Gastrocnemius medialis (tissue), 4 donors: Measurements from ENCODE around the gene SUCLG2. TPM values are rescaled to one million over a fixed set of nuclear protein-coding genes. Genes with fewer than 3 reads are reported as not detected.

Experiments used
- ATAC-seq, 2 donors: fragments of 150-250 bp; one replicate each; pipeline ENCODE4 v1.9.1; 2016
- DNase-seq, 2 donors: peaks; one replicate each; pipeline ENCODE4 v3.0.0-alpha.2; 2019
- H3K27ac ChIP-seq, 4 donors: fragments of 200-600 bp; sonication (generic); 1 replicate in 1 of 4; 2 replicates in 3 of 4; pipeline ENCODE4 v1.5.1; 2016 to 2018; ENCODE audit warnings: mild to moderate bottlenecking in 2 of 4, moderate library complexity in 1 of 4
- H3K27me3 ChIP-seq, 3 donors: fragments of 200-600 bp; sonication (generic) in 2 of 3; 1 replicate in 1 of 3; 2 replicates in 2 of 3; pipeline versions ENCODE4 v1.5.1 to v1.6.0; 2016 to 2019; ENCODE audit warnings: mild to moderate bottlenecking in 1 of 3, moderate library complexity in 1 of 3
- H3K36me3 ChIP-seq, 2 donors: fragments of 200-600 bp; sonication (generic) in 1 of 2; one replicate each; pipeline ENCODE4 v1.5.1; 2017 to 2018
- H3K4me1 ChIP-seq, 2 donors: fragments of 200-600 bp; sonication (generic) in 1 of 2; one replicate each; pipeline ENCODE4 v1.5.1; 2016 to 2017; ENCODE audit warnings: mild to moderate bottlenecking in 2 of 2
- H3K4me3 ChIP-seq, 4 donors: fragments of 200-600 bp; sonication (generic) in 3 of 4; 1 replicate in 1 of 4; 2 replicates in 3 of 4; pipeline ENCODE4 v1.5.1; 2016 to 2019; ENCODE audit warnings: mild to moderate bottlenecking in 2 of 4
- H3K9me3 ChIP-seq, 3 donors: fragments of 200-600 bp; sonication (generic) in 2 of 3; 1 replicate in 1 of 3; 2 replicates in 2 of 3; pipeline ENCODE4 v1.5.1; 2016 to 2019
- POLR2A ChIP-seq, 2 donors: fragments of 450-650 bp; IDR thresholded peaks; one replicate each; pipeline ENCODE4 v1.6.1; 2017; ENCODE audit warnings: antibody characterized with exemption in 2 of 2, mild to moderate bottlenecking in 2 of 2, moderate library complexity in 2 of 2
- in situ Hi-C, 4 donors: fragments of 200-750 bp; cut with MboI; loops; one replicate each; pipeline versions ENCODE4 v1.15.0 to v1.8.0; 2017; ENCODE audit warnings: low sequenced_read_pairs in 4 of 4
- intact Hi-C: fragments of 100-400 bp; cut with DNase I; formaldehyde crosslinking; loops from one replicate; pipeline ENCODE4 v1.15.1; 2023; ENCODE audit warnings: low total_unique reads
- total RNA-seq, 4 donors: library from RNA; depleted of rRNA; stranded (reverse); fragments of >200 nt; gene quantifications; one replicate each; pipeline versions ENCODE4 v1.1.0 to v1.2.3, GENCODE V29; 2016
- TF ChIP-seq, protein P1 (sequence below), 5 experiments: fragments of 450-650 bp in 3 of 5; fragments of 200-600 bp in 2 of 5; sonication (generic) in 2 of 5; IDR thresholded peaks in 4 of 5; conservative IDR thresholded peaks in 1 of 5; 1 replicate in 4 of 5; 2 replicates in 1 of 5; pipeline ENCODE4 v1.5.1; 2016 to 2019; ENCODE audit warnings: antibody characterized with exemption in 5 of 5, mild to moderate bottlenecking in 3 of 5, moderate library complexity in 3 of 5

The SUCLG2 gene
- total RNA-seq, 4 donors from 2014 or later = 64.3 to 106 (median 73.2) TPM

DNA sequence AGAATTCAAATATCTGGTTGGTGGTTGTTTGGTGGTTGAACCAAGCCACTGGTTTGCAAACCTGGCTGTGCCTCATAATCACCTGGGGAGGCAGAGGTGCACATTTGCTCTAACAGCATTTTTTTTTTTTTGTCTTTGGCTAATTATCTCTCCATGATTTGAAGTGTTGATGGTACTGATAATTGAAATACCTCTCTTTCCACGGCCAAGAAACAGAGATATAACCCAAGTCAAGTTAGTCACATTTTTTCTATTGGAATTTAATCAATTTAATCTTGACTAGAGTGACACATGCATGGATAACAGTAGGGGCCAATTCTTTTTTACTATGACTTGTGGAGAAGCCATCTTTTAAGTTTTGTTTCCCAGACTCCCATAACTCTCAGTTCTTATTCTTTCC is 37.5 kb upstream of the SUCLG2 start:
- Histone ChIP-seq H3K27me3 (no peaks in the 10 kb centered on the region), H3K4me3 (no peak overlapping the region), H3K36me3 (no peaks in the 10 kb centered on the region), H3K4me1 (no peaks in the 10 kb centered on the region), H3K9me3 (no peaks in the 10 kb centered on the region), H3K27ac (no peak overlapping the region)
- TF ChIP-seq POLR2A (IDR thresholded peaks at IDR 0.05) = no peak
- TF ChIP-seq, protein P1, sequence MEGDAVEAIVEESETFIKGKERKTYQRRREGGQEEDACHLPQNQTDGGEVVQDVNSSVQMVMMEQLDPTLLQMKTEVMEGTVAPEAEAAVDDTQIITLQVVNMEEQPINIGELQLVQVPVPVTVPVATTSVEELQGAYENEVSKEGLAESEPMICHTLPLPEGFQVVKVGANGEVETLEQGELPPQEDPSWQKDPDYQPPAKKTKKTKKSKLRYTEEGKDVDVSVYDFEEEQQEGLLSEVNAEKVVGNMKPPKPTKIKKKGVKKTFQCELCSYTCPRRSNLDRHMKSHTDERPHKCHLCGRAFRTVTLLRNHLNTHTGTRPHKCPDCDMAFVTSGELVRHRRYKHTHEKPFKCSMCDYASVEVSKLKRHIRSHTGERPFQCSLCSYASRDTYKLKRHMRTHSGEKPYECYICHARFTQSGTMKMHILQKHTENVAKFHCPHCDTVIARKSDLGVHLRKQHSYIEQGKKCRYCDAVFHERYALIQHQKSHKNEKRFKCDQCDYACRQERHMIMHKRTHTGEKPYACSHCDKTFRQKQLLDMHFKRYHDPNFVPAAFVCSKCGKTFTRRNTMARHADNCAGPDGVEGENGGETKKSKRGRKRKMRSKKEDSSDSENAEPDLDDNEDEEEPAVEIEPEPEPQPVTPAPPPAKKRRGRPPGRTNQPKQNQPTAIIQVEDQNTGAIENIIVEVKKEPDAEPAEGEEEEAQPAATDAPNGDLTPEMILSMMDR (IDR thresholded peaks at IDR 0.05 in 4 of 5, conservative IDR thresholded peaks at IDR 0.05 in 1 of 5) = no peak
- in situ Hi-C loops (no loop called here), intact Hi-C loops (no loop called here)
- ATAC-seq (no peak), DNase-seq (no peak)

DNA sequence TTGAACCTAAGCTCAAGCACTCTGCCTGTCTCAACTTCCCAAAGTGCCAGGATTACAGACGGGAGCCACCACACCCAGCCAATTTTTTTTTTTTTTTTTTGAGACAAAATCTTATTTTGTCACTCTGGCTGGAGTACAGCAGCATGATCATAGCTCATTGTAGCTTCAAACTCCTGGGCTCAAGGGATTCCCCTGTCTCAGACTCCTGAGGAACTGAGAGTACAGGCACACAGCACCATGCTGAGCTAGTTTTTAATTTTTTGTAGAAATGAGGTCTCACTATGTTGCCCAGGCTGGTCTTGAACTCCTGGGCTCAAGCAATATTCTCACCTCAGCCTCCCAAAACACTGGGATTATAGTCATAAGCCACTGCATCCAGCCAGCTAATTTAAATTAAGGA is 36.8 kb upstream of the SUCLG2 start:
- ATAC-seq (no peak), DNase-seq (no peak)
- Histone ChIP-seq H3K36me3 (no peaks in the 10 kb centered on the region), H3K27ac (no peak overlapping the region), H3K4me3 (no peak overlapping the region), H3K9me3 (no peaks in the 10 kb centered on the region), H3K27me3 (no peaks in the 10 kb centered on the region), H3K4me1 (no peaks in the 10 kb centered on the region)
- no peak for TF ChIP-seq POLR2A (IDR thresholded peaks at IDR 0.05)
- TF ChIP-seq, protein P1 (IDR thresholded peaks at IDR 0.05 in 4 of 5, conservative IDR thresholded peaks at IDR 0.05 in 1 of 5) = no peak
- intact Hi-C loops (no loop called here), in situ Hi-C loops (no loop called here)

GRCh38 chr3:67689806-67690205 is 35.4 kb upstream of the SUCLG2 start:
- DNase-seq = no peak
- in situ Hi-C loops (no loop called here), intact Hi-C loops (no loop called here)
- TF ChIP-seq, protein P1 (IDR thresholded peaks at IDR 0.05 in 4 of 5, conservative IDR thresholded peaks at IDR 0.05 in 1 of 5) = no peak
- no peak for TF ChIP-seq POLR2A (IDR thresholded peaks at IDR 0.05)
- Histone ChIP-seq H3K9me3 (no peaks in the 10 kb centered on the region), H3K36me3 (no peaks in the 10 kb centered on the region), H3K27me3 (no peaks in the 10 kb centered on the region), H3K4me1 (no peaks in the 10 kb centered on the region), H3K27ac (no peak overlapping the region), H3K4me3 (no peak overlapping the region)
- ATAC-seq = no peak

DNA sequence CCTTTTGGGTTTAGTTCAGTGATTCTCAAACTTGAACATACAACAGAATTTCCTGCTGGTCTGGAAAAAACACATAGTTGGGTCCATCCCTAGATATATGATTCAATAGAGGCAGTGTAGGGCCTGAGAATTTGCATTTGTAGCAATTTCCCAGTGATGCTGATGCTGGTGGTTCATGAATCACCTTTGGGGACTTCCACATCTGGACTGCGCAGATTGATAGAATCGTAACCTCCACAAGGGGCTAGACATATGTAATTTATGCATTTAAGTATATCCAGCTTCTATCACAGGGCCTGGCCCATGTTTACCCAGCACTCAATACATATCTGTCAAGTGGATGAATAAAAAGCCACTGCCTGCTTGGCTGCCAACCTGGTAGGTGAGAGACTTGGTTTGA is 33.8 kb upstream of the SUCLG2 start:
- Histone ChIP-seq H3K4me1 (no peaks in the 10 kb centered on the region), H3K36me3 (no peaks in the 10 kb centered on the region), H3K27me3 (no peaks in the 10 kb centered on the region), H3K4me3 (no peak overlapping the region), H3K27ac (no peak overlapping the region), H3K9me3 (no peaks in the 10 kb centered on the region)
- no peak for DNase-seq
- no peak for TF ChIP-seq POLR2A (IDR thresholded peaks at IDR 0.05)
- TF ChIP-seq, protein P1 (IDR thresholded peaks at IDR 0.05 in 4 of 5, conservative IDR thresholded peaks at IDR 0.05 in 1 of 5) = no peak
- no peak for ATAC-seq
- intact Hi-C loops = no loop called here
- in situ Hi-C loops = no loop called here

- H3K4me1 ChIP-seq = no peaks in the 10 kb centered on the region
- H3K27ac ChIP-seq = no peak overlapping the region
- no peaks in the 10 kb centered on the region for H3K36me3 ChIP-seq
- TF ChIP-seq, protein P1 (IDR thresholded peaks at IDR 0.05 in 4 of 5, conservative IDR thresholded peaks at IDR 0.05 in 1 of 5) = no peak
- no peak for TF ChIP-seq POLR2A (IDR thresholded peaks at IDR 0.05)
- in situ Hi-C loops (no loop called here), intact Hi-C loops (no loop called here)
- H3K27me3 ChIP-seq = no peaks in the 10 kb centered on the region
- H3K4me3 ChIP-seq = no peak overlapping the region
- H3K9me3 ChIP-seq = no peaks in the 10 kb centered on the region
- ATAC-seq (no peak), DNase-seq (no peak)
Observed at GRCh38 chr3:67686069-67686468, 31.7 kb upstream of the SUCLG2 start.
